Dedifferentiated amniotic fluid mesenchymal stem cell (primary cell): ENCODE measurements around the gene PEF1.
"Not testable (repeated sequence)": the region's sequence is repeated elsewhere in the genome, so short reads cannot be mapped to it uniquely, and the experiment has no call there.

Source experiments
- DNase-seq: peaks from one replicate; pipeline ENCODE4 v3.0.0-alpha.2; 2016; ENCODE audit errors: extremely low spot score

The PEF1 gene

GRCh38 chr1:31609514-31610118 is 35.1 kb downstream of the PEF1 start:
- no peak for DNase-seq

- DNase-seq, result no peak
These were observed 37.3 kb downstream of the PEF1 start for GRCh38 chr1:31607360-31607759.

GRCh38 chr1:31605908-31606427 is 38.7 kb downstream of the PEF1 start:
- DNase-seq, result no peak

GRCh38 chr1:31602081-31602480 is 42.6 kb downstream of the PEF1 start:
- DNase-seq, result no peak

- DNase-seq, result no peak
These were observed 44.0 kb downstream of the PEF1 start for GRCh38 chr1:31600641-31601040.

- DNase-seq, result no peak
These were observed 45.7 kb downstream of the PEF1 start for GRCh38 chr1:31598980-31599379.

GRCh38 chr1:31596737-31597097 is 48.0 kb downstream of the PEF1 start:
- no peak for DNase-seq

- no peak for DNase-seq
These were observed 48.6 kb downstream of the PEF1 start for GRCh38 chr1:31595836-31596736.

- DNase-seq, result peak; percentile 37
These were observed 50.7 kb downstream of the PEF1 start for GRCh38 chr1:31593770-31594632.

GRCh38 chr1:31593136-31593665 is 51.5 kb downstream of the PEF1 start:
- DNase-seq, result no peak

GRCh38 chr1:31592132-31592531 is 52.5 kb downstream of the PEF1 start:
- no peak for DNase-seq

- DNase-seq, result peak; percentile 36
These were observed 53.1 kb downstream of the PEF1 start for GRCh38 chr1:31591425-31592093.

GRCh38 chr1:31588751-31589515 is 55.7 kb downstream of the PEF1 start:
- no peak for DNase-seq

GRCh38 chr1:31587720-31588423 is 56.8 kb downstream of the PEF1 start:
- no peak for DNase-seq

- DNase-seq, result not testable (repeated sequence)
These were observed 57.4 kb downstream of the PEF1 start for GRCh38 chr1:31587328-31587699.

- no peak for DNase-seq
These were observed 58.0 kb downstream of the PEF1 start for GRCh38 chr1:31586376-31587327.

GRCh38 chr1:31585736-31586365 is 58.8 kb downstream of the PEF1 start:
- no peak for DNase-seq
